Activated T-helper 2 cell treated with anti-CD3 and anti-CD28 coated beads, Interferon-gamma antibody, Interleukin-2, Interleukin-4, amounts not matched to agents 10 μg/mL and 5 μg/mL and 100 μg/mL, durations not matched to agents 14 hours and 24 hours and 36 hours (primary cell): ENCODE data around the gene SAPCD2. TPM values are rescaled to one million over a fixed set of nuclear protein-coding genes. Genes with fewer than 3 reads are reported as not detected.

Source experiments
- DNase-seq: peaks from one replicate; pipeline ENCODE4 v3.0.0; 2021; ENCODE audit warnings: low spot score
- H3K27ac Mint-ChIP-seq: one replicate; pipeline ENCODE4 v1.8.0; 2021; ENCODE audit warnings: mixed read lengths
- H3K27me3 Mint-ChIP-seq: one replicate; pipeline ENCODE4 v1.8.0; 2021; ENCODE audit warnings: low read depth, mixed read lengths
- H3K36me3 Mint-ChIP-seq: one replicate; pipeline ENCODE4 v1.8.0; 2021; ENCODE audit warnings: low read depth, mixed read lengths
- H3K4me1 Mint-ChIP-seq: one replicate; pipeline ENCODE4 v1.8.0; 2021; ENCODE audit warnings: low read depth, mixed read lengths
- H3K4me3 Mint-ChIP-seq: one replicate; pipeline ENCODE4 v1.8.0; 2021; ENCODE audit warnings: low read depth, mild to moderate bottlenecking, moderate library complexity, mixed read lengths
- H3K9me3 Mint-ChIP-seq: one replicate; pipeline ENCODE4 v1.8.0; 2021; ENCODE audit warnings: mixed read lengths
- intact Hi-C: fragments of 100-400 bp; cut with micrococcal nuclease; formaldehyde crosslinking; loops from one replicate; pipeline ENCODE4 v1.15.1; 2023
- total RNA-seq: library from RNA; stranded (reverse); gene quantifications from 2 replicates; pipeline ENCODE4 v1.2.3, GENCODE V29; 2022

SAPCD2 gene
- total RNA-seq, 1 donor from 2014 or later = 26.5 TPM

- DNase-seq = no peak
- Mint-ChIP-seq H3K27me3 (no peaks in the 10 kb centered on the region), H3K9me3 (no peaks in the 10 kb centered on the region), H3K36me3 (peaks cover 19% of the 10 kb centered on the region), H3K4me3 (no peak overlapping the region), H3K4me1 (peaks cover 27% of the 10 kb centered on the region), H3K27ac (peak overlapping the region; percentile 42)
- intact Hi-C loops = no loop called here
These were observed 13.1 kb upstream of the SAPCD2 start for GRCh38 chr9:137083394-137084004.

DNA sequence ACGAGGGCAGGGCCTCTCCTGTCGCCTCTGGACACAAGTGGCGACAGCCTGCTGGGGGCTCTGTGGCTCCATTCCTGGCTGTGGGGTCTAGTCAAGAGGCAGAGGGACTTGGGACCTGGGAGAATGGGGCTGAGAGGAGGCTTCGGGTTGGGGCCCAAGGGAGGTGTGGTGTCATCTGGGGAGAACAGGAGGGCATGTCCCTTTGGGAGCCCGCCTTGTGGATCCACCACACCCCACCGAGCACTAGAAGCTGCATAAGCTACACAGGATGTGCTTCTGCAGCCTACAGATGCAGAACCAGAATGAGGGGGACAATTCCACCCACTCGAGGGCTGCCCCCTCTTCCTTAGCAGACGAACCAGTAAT lies 12.6 kb upstream of the SAPCD2 start:
- Mint-ChIP-seq H3K27ac (no peak overlapping the region), H3K4me1 (peaks cover 21% of the 10 kb centered on the region), H3K27me3 (no peaks in the 10 kb centered on the region), H3K4me3 (no peak overlapping the region), H3K9me3 (no peaks in the 10 kb centered on the region), H3K36me3 (peaks cover 16% of the 10 kb centered on the region)
- DNase-seq = no peak
- intact Hi-C loops = no loop called here

DNA sequence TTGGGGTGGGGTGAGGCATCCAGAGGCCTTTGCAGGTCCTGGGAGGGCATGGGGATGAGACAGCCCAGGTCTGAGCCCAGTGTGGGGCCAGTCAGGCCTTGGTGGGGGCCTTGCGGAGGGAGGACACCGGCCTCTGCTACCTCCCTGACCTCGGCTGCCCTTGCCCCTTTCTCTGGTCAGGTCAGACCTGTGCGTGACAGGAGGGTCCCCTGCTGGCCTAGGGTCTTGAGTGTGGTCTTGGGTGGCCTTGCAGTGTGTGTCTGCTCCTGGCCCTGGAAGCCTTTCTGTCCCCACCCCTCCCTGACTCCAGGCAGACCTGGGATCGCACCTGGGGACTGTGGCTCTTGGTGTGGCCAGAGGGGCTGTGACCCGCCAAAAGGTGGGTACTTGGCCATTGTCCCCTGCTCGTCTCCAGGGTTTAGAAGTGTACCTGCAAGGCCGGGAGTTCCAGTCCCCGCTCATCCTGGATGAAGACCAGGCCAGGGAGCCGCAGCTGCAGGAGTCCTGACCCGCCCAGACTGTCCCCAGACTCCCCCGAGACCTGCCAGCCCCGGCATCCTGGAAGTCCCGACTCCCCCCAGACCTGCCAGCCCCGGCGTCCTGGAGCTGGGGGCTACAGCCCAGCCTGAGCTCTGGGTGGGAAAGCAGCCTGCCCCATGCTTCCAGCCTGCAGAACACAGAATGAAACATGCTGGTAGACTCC lies 12.0 kb upstream of the SAPCD2 start:
- no peak for DNase-seq
- Mint-ChIP-seq H3K4me1 (peaks cover 16% of the 10 kb centered on the region), H3K36me3 (peaks cover 15% of the 10 kb centered on the region), H3K27me3 (no peaks in the 10 kb centered on the region), H3K27ac (no peak overlapping the region), H3K9me3 (no peaks in the 10 kb centered on the region), H3K4me3 (no peak overlapping the region)
- intact Hi-C loops = no loop called here

GRCh38 chr9:137080260-137081122 lies 10.1 kb upstream of the SAPCD2 start:
- Mint-ChIP-seq H3K9me3 (no peaks in the 10 kb centered on the region), H3K4me3 (peak overlapping the region; percentile 39), H3K27ac (no peak overlapping the region), H3K27me3 (no peaks in the 10 kb centered on the region), H3K36me3 (peaks cover 15% of the 10 kb centered on the region), H3K4me1 (peaks cover 12% of the 10 kb centered on the region)
- DNase-seq = no peak
- intact Hi-C loops = no loop called here

- Mint-ChIP-seq H3K27me3 (no peaks in the 10 kb centered on the region), H3K4me3 (peak overlapping the region; percentile 33), H3K9me3 (no peaks in the 10 kb centered on the region), H3K36me3 (peaks cover 15% of the 10 kb centered on the region), H3K27ac (no peak overlapping the region), H3K4me1 (peaks cover 8% of the 10 kb centered on the region)
- DNase-seq = no peak
- intact Hi-C loops = no loop called here
These were observed 9.0 kb upstream of the SAPCD2 start for GRCh38 chr9:137079401-137079787.

GRCh38 chr9:137078701-137079400 lies 8.5 kb upstream of the SAPCD2 start:
- H3K27ac Mint-ChIP-seq = no peak overlapping the region
- H3K9me3 Mint-ChIP-seq = no peaks in the 10 kb centered on the region
- peaks cover 15% of the 10 kb centered on the region for H3K36me3 Mint-ChIP-seq
- DNase-seq = no peak
- peak overlapping the region; percentile 74 for H3K4me3 Mint-ChIP-seq
- intact Hi-C loops = no loop called here
- H3K4me1 Mint-ChIP-seq = peaks cover 6% of the 10 kb centered on the region
- H3K27me3 Mint-ChIP-seq = no peaks in the 10 kb centered on the region

DNA sequence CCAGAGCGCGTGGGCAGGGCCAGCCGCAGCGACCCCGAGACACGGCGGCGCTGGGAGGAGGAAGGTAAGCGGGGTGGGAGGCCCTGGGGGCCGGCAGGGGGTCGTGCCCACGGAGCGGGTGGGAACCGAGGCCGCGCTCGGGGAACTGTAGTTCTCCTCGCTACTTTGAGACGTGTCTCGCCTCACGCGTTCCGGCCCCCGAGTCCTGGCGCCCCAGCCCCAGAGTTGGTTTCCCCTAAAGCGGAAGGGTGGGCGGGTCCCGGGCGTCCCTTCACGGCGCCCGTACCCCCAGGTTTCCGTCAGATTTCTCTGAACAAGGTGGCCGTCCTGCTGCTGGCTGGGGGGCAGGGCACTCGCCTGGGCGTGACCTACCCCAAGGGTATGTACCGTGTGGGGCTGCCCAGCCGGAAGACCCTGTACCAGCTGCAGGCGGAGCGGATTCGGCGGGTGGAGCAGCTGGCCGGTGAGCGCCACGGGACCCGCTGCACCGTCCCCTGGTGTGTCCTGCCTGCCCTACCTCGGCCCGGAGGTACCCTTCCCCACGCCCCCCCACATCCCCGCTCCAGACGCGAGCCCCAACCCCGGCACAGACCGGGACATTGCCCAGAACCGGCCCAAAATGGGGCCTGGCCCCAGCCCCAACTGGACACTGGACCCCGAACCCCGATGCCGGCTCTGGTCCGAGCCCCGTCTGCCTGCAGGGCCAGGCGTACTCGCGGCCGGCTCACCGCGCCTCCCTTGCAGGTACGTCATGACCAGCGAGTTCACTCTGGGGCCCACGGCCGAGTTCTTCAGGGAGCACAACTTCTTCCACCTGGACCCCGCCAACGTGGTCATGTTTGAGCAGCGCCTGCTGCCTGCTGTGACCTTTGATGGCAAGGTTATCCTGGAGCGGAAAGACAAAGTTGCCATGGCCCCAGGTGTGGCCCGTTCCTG lies 7.7 kb upstream of the SAPCD2 start:
- DNase-seq = peak; percentile 29
- peak overlapping the region; percentile 74 for H3K4me3 Mint-ChIP-seq
- no peak overlapping the region for H3K27ac Mint-ChIP-seq
- no peaks in the 10 kb centered on the region for H3K27me3 Mint-ChIP-seq
- H3K36me3 Mint-ChIP-seq = peaks cover 15% of the 10 kb centered on the region
- intact Hi-C loops = no loop called here
- no peaks in the 10 kb centered on the region for H3K4me1 Mint-ChIP-seq
- no peaks in the 10 kb centered on the region for H3K9me3 Mint-ChIP-seq

DNA sequence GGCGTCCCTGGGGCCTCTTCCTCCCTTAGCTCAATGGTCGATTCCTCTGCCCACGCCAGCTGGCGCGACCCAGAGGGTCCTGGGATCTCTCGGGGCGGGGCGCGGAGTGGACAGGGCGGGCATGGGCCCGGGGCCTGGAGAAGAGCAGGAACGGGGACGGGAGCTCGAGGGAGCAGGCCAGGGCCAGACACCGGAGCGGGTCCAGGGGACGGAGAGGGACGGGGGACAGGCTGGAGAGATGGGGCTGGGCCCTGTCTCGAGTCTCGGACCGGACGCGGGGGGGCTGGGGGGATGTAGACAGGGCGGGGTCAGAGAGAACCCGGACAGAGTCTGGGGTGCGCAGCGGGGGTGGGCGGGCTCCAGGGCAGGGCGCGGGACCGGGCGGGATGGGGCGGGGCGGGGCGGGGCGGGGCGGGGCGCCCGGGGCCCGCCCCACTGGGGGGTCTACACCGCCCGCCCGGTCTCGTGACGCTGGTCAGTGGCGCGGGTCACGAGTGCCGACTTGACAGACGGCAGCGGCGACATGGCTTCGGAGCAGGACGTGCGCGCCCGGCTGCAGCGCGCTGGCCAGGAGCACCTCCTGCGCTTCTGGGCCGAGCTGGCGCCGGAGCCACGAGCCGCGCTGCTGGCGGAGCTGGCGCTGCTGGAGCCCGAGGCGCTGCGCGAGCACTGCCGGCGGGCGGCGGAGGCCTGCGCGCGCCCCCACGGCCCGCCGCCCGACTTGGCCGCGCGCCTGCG lies 6.8 kb upstream of the SAPCD2 start, which contains the start of gene UAP1L1:
TSS of gene UAP1L1 (plus strand) at position 508 of the 738 bp plus-strand sequence. CDS start at position 524, 16 bp downstream.
- peak within 1 kb of the TSS; percentile 74 for H3K4me3 Mint-ChIP-seq
- intact Hi-C loops = no loop called here

GRCh38 chr9:137076636-137077009 lies 6.3 kb upstream of the SAPCD2 start:
- H3K4me1 Mint-ChIP-seq = peaks cover 3% of the 10 kb centered on the region
- DNase-seq = no peak
- peaks cover 9% of the 10 kb centered on the region for H3K36me3 Mint-ChIP-seq
- H3K4me3 Mint-ChIP-seq = peak overlapping the region; percentile 64
- H3K9me3 Mint-ChIP-seq = no peaks in the 10 kb centered on the region
- H3K27ac Mint-ChIP-seq = no peak overlapping the region
- intact Hi-C loops = no loop called here
- H3K27me3 Mint-ChIP-seq = no peaks in the 10 kb centered on the region

More for the DNA sequence above, 6.8 kb upstream of the SAPCD2 start, which contains the start of gene UAP1L1:
- peaks cover under 1% of the 10 kb centered on the region for H3K4me1 Mint-ChIP-seq
- peak; percentile 62 for DNase-seq
- H3K27ac Mint-ChIP-seq = peak within 1 kb of the TSS; percentile 28
- peaks cover 15% of the 10 kb centered on the region for H3K36me3 Mint-ChIP-seq
- no peaks in the 10 kb centered on the region for H3K27me3 Mint-ChIP-seq
- H3K9me3 Mint-ChIP-seq = no peaks in the 10 kb centered on the region

DNA sequence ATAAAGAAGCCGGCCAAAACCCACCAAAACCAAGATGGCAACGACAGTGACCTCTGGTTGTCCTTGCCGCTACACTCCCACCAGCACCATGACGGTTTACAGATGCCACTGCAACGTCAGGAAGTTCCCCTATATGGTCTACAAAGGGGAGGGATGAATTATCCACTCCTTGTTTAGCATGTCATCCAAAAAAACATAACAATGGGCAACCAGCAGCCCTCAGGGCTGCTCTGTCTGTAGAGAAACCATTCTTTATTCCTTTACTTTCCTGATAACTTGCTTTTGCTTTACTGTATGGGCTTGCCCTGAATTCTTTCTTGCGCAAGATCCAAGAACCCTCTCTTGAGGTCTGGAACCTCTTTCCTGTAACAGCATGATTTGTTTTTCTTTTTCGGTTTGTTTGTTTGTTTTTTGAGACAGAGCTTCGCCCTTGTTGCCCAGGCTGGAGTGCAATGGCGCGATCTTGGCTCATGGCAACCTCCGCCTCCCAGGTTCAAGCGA lies 5.0 kb upstream of the SAPCD2 start:
- Mint-ChIP-seq H3K4me1 (peaks cover 11% of the 10 kb centered on the region), H3K9me3 (no peaks in the 10 kb centered on the region), H3K36me3 (peaks cover 6% of the 10 kb centered on the region), H3K27ac (no peak overlapping the region), H3K27me3 (no peaks in the 10 kb centered on the region), H3K4me3 (no peak overlapping the region)
- intact Hi-C loops = no loop called here
- DNase-seq = no peak

GRCh38 chr9:137074657-137075274 lies 4.4 kb upstream of the SAPCD2 start:
- DNase-seq = no peak
- H3K27ac Mint-ChIP-seq = no peak overlapping the region
- intact Hi-C loops = no loop called here
- no peaks in the 10 kb centered on the region for H3K27me3 Mint-ChIP-seq
- peaks cover 11% of the 10 kb centered on the region for H3K4me1 Mint-ChIP-seq
- H3K36me3 Mint-ChIP-seq = peaks cover 2% of the 10 kb centered on the region
- H3K4me3 Mint-ChIP-seq = peak overlapping the region; percentile 52
- H3K9me3 Mint-ChIP-seq = no peaks in the 10 kb centered on the region
